ENCODE data around the gene PGM5.
"Not testable (repeated sequence)": the region's sequence is repeated elsewhere in the genome, so short reads cannot be mapped to it uniquely, and the experiment has no call there.

Gene PGM5

GRCh38 chr9:68383894-68384293, 27.5 kb downstream of the PGM5 start:
- DNase-seq, result not testable (repeated sequence)

DNA sequence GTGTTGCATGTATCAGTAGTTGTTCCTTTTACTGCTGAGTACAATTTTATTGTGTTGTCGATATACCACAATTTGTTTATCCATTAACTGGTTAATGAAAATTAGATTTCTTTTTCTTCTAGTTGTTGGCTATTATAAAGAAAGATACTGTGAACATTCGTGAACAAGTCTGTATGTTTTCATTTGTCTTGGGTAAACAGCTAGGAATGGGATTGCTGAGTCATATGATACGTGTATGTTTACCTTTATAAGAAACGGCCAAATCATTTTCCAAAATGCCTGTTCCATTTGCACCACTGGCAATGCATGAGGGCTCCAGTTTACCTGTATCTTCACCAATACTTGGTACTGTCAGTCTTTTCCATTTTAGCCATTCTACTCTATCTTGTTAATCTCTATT, 33.1 kb downstream of the PGM5 start:
- not testable (repeated sequence) for DNase-seq

DNA sequence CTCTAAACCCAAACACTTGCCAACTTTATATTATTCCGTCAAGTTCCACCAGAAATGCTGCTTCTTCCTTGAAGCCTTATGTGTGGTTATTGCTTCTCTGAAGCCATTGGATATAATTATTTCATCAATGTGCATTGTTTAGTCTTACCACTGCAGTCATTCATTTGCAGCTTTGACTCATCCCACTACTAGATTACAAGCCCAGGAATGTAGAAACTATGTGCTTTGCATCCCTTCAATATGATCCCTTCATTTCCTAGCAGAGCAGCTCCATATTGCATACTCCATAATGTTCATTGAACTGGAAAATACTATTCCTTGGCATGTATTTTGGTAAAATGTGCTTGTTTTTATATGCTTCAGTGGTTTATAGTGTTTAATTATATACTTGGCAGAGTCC, 34.3 kb downstream of the PGM5 start:
- not testable (repeated sequence) for DNase-seq

- not testable (repeated sequence) for DNase-seq
Measured at GRCh38 chr9:68396411-68397094, 40.1 kb downstream of the PGM5 start.

- not testable (repeated sequence) for DNase-seq
Measured at GRCh38 chr9:68397095-68397423, 40.6 kb downstream of the PGM5 start.

DNA sequence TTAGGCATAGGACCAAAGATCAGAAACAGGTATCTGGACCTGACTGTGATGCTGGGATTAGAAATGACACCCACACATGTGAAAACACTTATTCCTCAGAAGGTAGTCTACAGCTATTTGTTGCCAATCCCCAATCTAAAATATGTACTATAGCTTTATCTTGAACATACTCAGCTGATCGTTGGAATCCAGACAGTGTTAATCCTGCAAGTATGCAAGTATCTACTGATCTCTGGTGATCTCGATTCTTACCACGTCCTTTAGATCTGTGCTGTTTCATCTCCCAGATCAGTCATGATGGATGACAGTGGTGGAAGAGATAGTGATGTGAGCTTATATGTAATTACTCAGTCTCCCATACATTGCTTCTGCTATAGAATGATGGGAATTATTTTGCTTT, 41.4 kb downstream of the PGM5 start:
- not testable (repeated sequence) for DNase-seq

DNA sequence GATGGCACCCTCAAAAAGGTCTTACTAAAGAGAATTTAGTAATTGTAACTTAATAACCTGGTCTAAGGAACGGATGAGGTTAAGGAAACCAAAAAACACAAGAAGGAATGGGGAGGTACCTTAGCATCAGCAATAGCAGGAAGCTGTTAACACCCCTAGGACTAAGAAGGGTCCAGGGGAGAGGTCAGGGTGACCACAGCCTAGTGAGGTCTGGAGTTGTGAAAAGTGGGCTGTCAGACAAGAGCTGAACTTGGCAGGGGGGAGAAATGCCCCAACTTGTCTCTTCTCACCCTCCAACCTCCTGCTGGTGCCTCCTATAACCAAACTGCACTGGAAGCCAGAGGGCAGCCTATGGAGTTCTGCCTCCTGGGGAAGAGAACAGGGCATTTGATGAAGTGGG, 41.9 kb downstream of the PGM5 start:
- not testable (repeated sequence) for DNase-seq

DNA sequence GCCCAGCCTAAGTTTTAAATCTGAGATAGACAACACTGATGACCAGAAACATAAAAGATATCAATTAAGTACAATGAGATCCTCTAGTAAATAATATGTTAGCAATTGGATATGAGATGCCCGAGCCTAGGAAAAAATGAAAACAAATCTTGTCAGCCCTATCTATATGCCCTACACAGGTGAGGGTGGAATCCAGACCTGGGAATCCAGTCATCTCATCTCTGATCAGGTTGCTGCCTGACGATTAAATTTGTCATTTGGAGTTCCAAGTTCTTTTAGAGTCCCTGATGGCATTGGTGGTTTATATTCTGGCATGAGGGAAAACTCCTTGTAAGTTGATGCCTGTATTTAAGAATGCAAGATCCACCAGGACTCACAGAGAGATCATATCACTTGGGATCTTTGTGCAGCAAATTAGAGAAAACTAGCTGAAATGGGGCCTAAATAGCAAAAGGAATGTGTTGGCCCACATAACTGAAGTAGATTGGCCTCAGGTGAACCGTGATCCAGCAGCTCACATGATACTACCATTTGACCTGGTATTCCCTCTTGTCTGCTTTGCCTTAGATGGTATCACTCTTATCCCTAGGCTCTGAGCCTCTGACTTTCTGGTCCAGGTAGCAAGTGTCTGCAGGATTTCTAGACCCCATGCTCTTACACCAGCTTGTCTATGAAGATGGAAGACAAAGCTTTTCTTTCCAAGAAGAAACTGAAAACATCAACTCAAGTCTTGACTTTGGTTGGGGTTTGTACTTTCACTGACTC, 48.2 kb downstream of the PGM5 start:
- DNase-seq, result not testable (repeated sequence)

GRCh38 chr9:68411865-68412264, 55.5 kb downstream of the PGM5 start:
- DNase-seq, result not testable (repeated sequence)

GRCh38 chr9:68412754-68413153, 56.3 kb downstream of the PGM5 start:
- DNase-seq, result not testable (repeated sequence)

- not testable (repeated sequence) for DNase-seq
Measured at GRCh38 chr9:68415065-68415464, 58.7 kb downstream of the PGM5 start.

GRCh38 chr9:68416936-68417564, 60.6 kb downstream of the PGM5 start:
- DNase-seq, result no peak

DNA sequence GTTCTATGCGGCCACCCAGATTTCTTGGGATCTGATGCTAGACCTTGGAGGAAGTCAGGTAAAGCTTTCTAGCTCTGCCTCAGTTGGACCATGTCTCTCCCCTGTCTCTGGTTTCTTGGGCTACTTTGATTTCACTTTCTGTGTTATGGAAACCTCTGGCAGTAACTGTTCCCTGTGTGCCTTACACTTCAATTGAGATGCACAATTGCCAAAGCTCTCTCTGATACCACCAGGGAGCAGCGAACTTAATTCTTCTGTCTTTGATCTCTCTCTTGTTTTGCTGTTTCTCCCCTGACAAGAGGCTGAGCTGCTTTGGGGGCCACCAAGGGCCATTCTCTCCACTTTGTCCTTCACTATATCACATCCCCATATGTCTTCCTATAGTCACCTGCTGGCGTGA, 61.4 kb downstream of the PGM5 start:
- DNase-seq, result no peak

- no peak for DNase-seq
Measured at GRCh38 chr9:68418259-68418845, 61.9 kb downstream of the PGM5 start.

DNA sequence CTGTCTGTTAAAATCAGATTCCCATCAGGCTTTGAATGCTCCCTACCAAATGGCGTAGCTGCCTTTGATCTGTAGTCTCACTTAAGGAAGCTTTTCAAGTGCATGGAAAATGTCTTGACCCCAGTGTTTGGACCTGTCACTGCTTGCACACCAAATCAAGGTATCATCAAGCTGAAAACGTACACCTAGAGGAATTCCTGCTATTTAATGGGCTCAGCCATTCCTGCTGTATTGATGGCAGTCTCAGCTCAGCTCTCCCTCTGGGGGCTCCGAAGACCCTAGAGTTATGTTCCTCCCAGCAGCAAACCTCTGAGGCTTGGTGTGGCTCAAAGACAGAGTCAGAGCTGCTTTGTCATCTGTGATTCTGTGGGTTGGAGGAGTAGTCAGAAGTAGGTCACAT, 63.5 kb downstream of the PGM5 start:
- DNase-seq, result no peak

- no peak for DNase-seq
Measured at GRCh38 chr9:68426755-68427154, 70.3 kb downstream of the PGM5 start.

- DNase-seq, result no peak
Measured at GRCh38 chr9:68427216-68427977, 71.0 kb downstream of the PGM5 start.

GRCh38 chr9:68428481-68428880, 72.1 kb downstream of the PGM5 start:
- no peak for DNase-seq

DNA sequence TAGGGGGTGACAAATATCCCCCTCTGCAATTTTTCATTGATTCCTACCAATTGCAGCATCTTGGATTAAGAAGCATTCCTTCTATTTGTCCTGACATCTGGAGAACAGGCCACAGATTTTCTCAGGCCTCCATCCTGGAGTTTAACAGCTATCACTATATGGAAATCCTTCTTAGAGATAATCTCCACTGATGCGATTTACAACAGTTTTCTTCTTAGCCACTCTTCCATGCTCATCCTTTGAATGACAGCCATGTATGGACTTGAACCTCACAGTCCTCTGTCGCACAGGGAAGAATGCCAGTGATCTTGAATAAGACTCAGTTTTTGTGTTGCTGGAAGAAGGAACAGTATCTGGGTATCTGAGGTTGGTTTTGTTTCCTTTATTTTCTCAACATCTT, 73.2 kb downstream of the PGM5 start:
- DNase-seq, result no peak

DNA sequence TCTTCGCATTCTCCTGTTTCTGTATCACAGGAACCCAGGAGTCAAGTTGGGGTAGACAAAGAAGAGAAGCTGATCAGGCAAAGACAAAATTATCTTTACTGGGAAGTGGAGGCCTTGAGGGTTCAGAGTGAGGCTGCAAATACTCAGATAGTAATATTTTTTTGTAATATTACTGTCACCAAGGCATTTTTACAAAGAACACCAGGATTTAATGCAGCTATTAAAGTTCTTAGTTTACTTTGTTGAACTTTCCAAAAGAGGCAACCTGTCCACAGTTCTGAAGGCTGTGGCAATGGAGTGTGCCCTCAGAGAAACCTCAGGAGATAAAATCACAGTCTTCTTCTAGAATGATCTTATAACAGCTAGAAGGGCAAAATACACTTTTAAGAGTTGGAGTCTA, 74.9 kb downstream of the PGM5 start:
- DNase-seq, result no peak

- no peak for DNase-seq
Measured at GRCh38 chr9:68433531-68434110, 77.2 kb downstream of the PGM5 start.

DNA sequence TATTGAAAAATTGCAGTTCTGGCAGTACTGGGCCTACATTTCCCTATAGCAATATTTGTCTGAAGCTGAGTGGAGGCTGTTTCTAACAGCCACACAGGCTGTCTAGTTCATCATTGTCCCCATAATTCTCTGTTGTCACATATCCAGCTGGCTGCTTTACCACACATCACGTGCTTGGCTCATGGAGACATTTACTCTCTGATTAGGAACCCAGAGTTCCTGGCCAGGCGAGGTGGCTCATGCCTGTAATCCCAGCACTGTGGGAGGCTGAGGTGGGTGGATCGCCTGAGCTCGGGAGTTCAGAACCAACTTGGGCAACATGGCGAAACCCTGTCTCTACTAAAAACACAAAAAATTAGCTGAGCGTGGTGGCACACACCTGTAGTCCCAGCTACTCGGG, 81.4 kb downstream of the PGM5 start:
- no peak for DNase-seq

GRCh38 chr9:68443624-68444023, 87.2 kb downstream of the PGM5 start:
- no peak for DNase-seq
